GM12878 (cell line): ENCODE measurements around the gene UROC1. TPM values are rescaled to one million over a fixed set of nuclear protein-coding genes. Genes with fewer than 3 reads are reported as not detected.

ENCODE experiments used
- ATAC-seq: fragments of 200-7000 bp; cut with Tn5 transposase; 3 replicates; pipeline ENCODE4 v1.9.1; 2020; ENCODE audit warnings: mild to moderate bottlenecking, moderate library complexity
- BruUV-seq: library from RNA; stranded (reverse); fragments of 400-500 nt; replicated peaks from 2 replicates; lab custom pipeline; 2021; lab: Mats Ljungman, UMichigan
- CTCF ChIA-PET: fragments of 300-600 bp; sonication (Branson Sonifier 250); formaldehyde crosslinking; extraction: SDS; loops from one replicate; lab custom pipeline; 2021; ENCODE audit warnings: inconsistent platforms; lab: Yijun Ruan, JAX
- POLR2A ChIA-PET: fragments of 350-600 bp; formaldehyde crosslinking; extraction: SDS; loops from one replicate; lab custom pipeline; 2021; ENCODE audit warnings: inconsistent platforms; lab: Charles Lee
- RAD21 ChIA-PET: fragments of 300-600 bp; sonication (Branson Sonifier 250); formaldehyde crosslinking; loops from one replicate; lab custom pipeline; 2023; ENCODE audit warnings: antibody characterized with exemption; ENCODE audit not compliant: unreplicated experiment; lab: Charles Lee
- SMC1A ChIA-PET: fragments of 300-600 bp; sonication (Branson Sonifier 250); formaldehyde crosslinking; loops from one replicate; lab custom pipeline; 2023; ENCODE audit not compliant: unreplicated experiment, uncharacterized antibody; lab: Charles Lee
- DNase-seq: peaks from one replicate; pipeline ENCODE4 v3.0.0-alpha.2; 2011; ENCODE audit warnings: low read depth, low spot score
- FAIRE-seq: peaks from 3 replicates; lab custom pipeline; 2011; peaks lifted over from hg19 to GRCh38; lab: Jason Lieb, UNC
- H2AFZ ChIP-seq: 2 replicates; pipeline ENCODE4 v1.6.0; 2011; ENCODE audit warnings: low read depth, low read length, control low read depth; ENCODE audit not compliant: control insufficient read depth
- H3K27ac ChIP-seq: 2 replicates; pipeline ENCODE4 v1.5.1; 2011; ENCODE audit warnings: control low read depth; ENCODE audit not compliant: control insufficient read depth, insufficient read depth
- H3K27me3 ChIP-seq, 2 experiments: replicated peaks in 1 of 2; 2 replicates each; pipeline versions ENCODE4 v1.6.0 to v1.6.1; 2011; ENCODE audit warnings: low read length in 1 of 2; ENCODE audit not compliant: control insufficient read depth in 2 of 2, insufficient read depth in 2 of 2
- H3K36me3 ChIP-seq, 2 experiments: 2 replicates each; pipeline ENCODE4 v1.5.1; 2011; ENCODE audit warnings: low read length in 1 of 2; ENCODE audit not compliant: control insufficient read depth in 2 of 2, insufficient read depth in 2 of 2
- H3K4me1 ChIP-seq: 2 replicates; pipeline ENCODE4 v1.6.1; 2011; ENCODE audit warnings: mild to moderate bottlenecking, low read length, moderate library complexity, mixed read lengths; ENCODE audit not compliant: control insufficient read depth, insufficient read depth
- H3K4me2 ChIP-seq: 2 replicates; pipeline ENCODE4 v1.6.0; 2011; ENCODE audit warnings: control low read depth; ENCODE audit not compliant: control insufficient read depth, insufficient read depth
- H3K4me3 ChIP-seq: fragments of 200-600 bp; sonication (generic); 2 replicates; pipeline ENCODE4 v1.5.1; 2016
- H3K79me2 ChIP-seq: 2 replicates; pipeline ENCODE4 v1.6.0; 2011; ENCODE audit warnings: low read length; ENCODE audit not compliant: control insufficient read depth, insufficient read depth
- H3K9ac ChIP-seq: 2 replicates; pipeline ENCODE4 v1.8.0; 2011; ENCODE audit warnings: low read length, control low read depth, mixed read lengths; ENCODE audit not compliant: control insufficient read depth, insufficient read depth
- H3K9me3 ChIP-seq: replicated peaks from 3 replicates; pipeline ENCODE4 v1.5.1; 2011; ENCODE audit warnings: mild to moderate bottlenecking, low read length; ENCODE audit not compliant: control insufficient read depth, insufficient read depth
- H4K20me1 ChIP-seq: 2 replicates; pipeline ENCODE4 v1.6.0; 2011; ENCODE audit not compliant: control insufficient read depth, insufficient read depth
- IRF4 ChIP-seq: IDR thresholded peaks from 2 replicates; pipeline ENCODE4 v1.6.1; 2011; ENCODE audit warnings: low read depth, low read length
- KAT2A ChIP-seq: conservative IDR thresholded peaks from 2 replicates; pipeline ENCODE4 v1.6.1; 2011; ENCODE audit warnings: low read depth, low read length; ENCODE audit not compliant: control insufficient read depth
- NR2C1 ChIP-seq: fragments of 450-650 bp; IDR thresholded peaks from 2 replicates; pipeline ENCODE4 v1.6.1; 2017; ENCODE audit warnings: antibody characterized with exemption, mild to moderate bottlenecking, moderate library complexity
- PKNOX1 ChIP-seq: fragments of 450-650 bp; IDR thresholded peaks from 2 replicates; pipeline ENCODE4 v1.6.1; 2016; ENCODE audit warnings: mild to moderate bottlenecking
- POLR2AphosphoS5 ChIP-seq: IDR thresholded peaks from 2 replicates; pipeline ENCODE4 v1.6.1; 2011; ENCODE audit warnings: mild to moderate bottlenecking, low read length, inconsistent platforms
- RBBP5 ChIP-seq: fragments of 200-600 bp; sonication (generic); conservative IDR thresholded peaks from 2 replicates; pipeline ENCODE4 v1.6.1; 2016
- TAF1 ChIP-seq: IDR thresholded peaks from 2 replicates; pipeline ENCODE4 v1.6.1; 2011; ENCODE audit warnings: mild to moderate bottlenecking, low read depth, low read length, borderline replicate concordance
- ZNF384 ChIP-seq: IDR thresholded peaks from 2 replicates; pipeline ENCODE4 v1.6.1; 2012; ENCODE audit warnings: low read depth, mild to moderate bottlenecking, low read length, improper control_type of control experiment, borderline replicate concordance
- ZNF687 ChIP-seq: fragments of 450-650 bp; IDR thresholded peaks from 2 replicates; pipeline ENCODE4 v1.6.1; 2017; ENCODE audit warnings: mild to moderate bottlenecking, moderate library complexity
- WGBS: methylation state at CpG from one replicate; pipeline ENCODE4 v1.1.6; 2016; ENCODE audit warnings: low lambda C conversion rate; ENCODE audit not compliant: insufficient replicate concordance, insufficient coverage; ENCODE audit errors: missing lambda C conversion rate; 5-methylcytosine and 5-hydroxymethylcytosine counted together
- in situ Hi-C: fragments of 300-500 bp; cut with MboI; formaldehyde crosslinking; loops from 9 replicates; pipeline ENCODE4 v1.14.3; 2018; ENCODE audit warnings: mixed read lengths
- intact Hi-C: fragments of 100-400 bp; cut with micrococcal nuclease; formaldehyde crosslinking; loops from one replicate; pipeline ENCODE4 v1.14.2; 2022; ENCODE audit not compliant: unreplicated experiment
- polyA plus RNA-seq, 11 experiments: library from polyadenylated mRNA; depleted of rRNA in 4 of 11; unstranded in 6 of 11; stranded (reverse) in 5 of 11; fragments of >200 nt; fragmentation: Nextera tagmentation in 4 of 11; fragmentation: Illumina TruSeq in 1 of 11; extraction: Ambion mirVana in 4 of 11; extraction: Trizol in 1 of 11; gene quantifications; 1 replicate in 1 of 11; 2 replicates in 10 of 11; pipeline versions ENCODE4 v1.2.1 to v1.2.3, GENCODE V29; 2011 to 2016; ENCODE audit warnings: inconsistent platforms in 2 of 11, missing spikeins in 2 of 11, low read depth in 1 of 11
- total RNA-seq, 4 experiments: library from RNA; depleted of rRNA in 3 of 4; stranded (reverse); fragments of >200 nt in 3 of 4; fragmentation: Illumina TruSeq in 1 of 4; extraction: Trizol in 1 of 4; gene quantifications; 2 replicates each; pipeline versions ENCODE4 v1.2.1 to v1.2.3, GENCODE V29; 2013 to 2021

Gene UROC1
- total and polyA plus RNA-seq, 10 of the 15 experiments (the other 5 are each of a cell fraction or from before 2014, with no cell fraction given): 0.04 TPM; not detected in 9

DNA sequence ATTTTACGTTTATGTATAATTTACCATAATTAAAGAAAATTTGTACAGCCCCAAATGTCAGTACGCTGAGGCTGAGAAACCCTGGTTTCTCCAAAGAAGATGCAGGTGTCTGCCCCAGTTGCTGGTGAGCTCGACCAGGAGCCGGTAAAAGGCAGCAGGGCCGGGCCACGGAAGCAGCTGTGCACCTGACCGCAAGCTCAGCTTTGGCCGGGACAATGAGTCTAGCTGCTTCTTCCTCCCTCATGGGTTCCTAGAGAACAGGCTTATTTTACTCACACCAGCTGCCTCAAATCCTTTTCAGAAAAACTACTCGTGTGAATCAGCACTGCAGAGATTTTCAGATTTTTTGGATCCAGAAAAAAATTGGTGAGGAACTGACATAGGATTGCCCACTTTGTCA lies 23.8 kb downstream of the UROC1 start:
- Histone ChIP-seq H2AFZ (no peak overlapping the region), H3K79me2 (no peaks in the 10 kb centered on the region), H3K36me3 (no peaks in the 10 kb centered on the region), H3K4me2 (no peak overlapping the region), H3K9me3 (no peaks in the 10 kb centered on the region), H4K20me1 (no peaks in the 10 kb centered on the region), H3K4me3 (no peak overlapping the region), H3K27ac (no peak overlapping the region), H3K27me3 (no peaks in the 10 kb centered on the region), H3K9ac (no peak overlapping the region), H3K4me1 (no peaks in the 10 kb centered on the region)
- ChIA-PET SMC1A (no interaction called here), CTCF (no interaction called here), POLR2A (no interaction called here), RAD21 (interaction anchor here (0.7 kb wide), 1 partner anchor 506 kb away, joined by 3 read pairs; no protein-coding TSS in a partner anchor)
- ATAC-seq (peak; percentile 35; the same call in 1 of the 3 replicates), DNase-seq (no peak), FAIRE-seq (no peak)
- intact Hi-C loops (no loop called here), in situ Hi-C loops (no loop called here)
- BruUV-seq: no TSS peak
- WGBS: 30% methylated on average over 9 of the region's 9 CpGs
- TF ChIP-seq RBBP5 (no peak), IRF4 (no peak), KAT2A (no peak), ZNF687 (no peak), TAF1 (no peak), PKNOX1 (no peak), ZNF384 (no peak), NR2C1 (no peak), POLR2AphosphoS5 (no peak)
